ENCODE results near the gene GRM1.

The GRM1 gene

DNA sequence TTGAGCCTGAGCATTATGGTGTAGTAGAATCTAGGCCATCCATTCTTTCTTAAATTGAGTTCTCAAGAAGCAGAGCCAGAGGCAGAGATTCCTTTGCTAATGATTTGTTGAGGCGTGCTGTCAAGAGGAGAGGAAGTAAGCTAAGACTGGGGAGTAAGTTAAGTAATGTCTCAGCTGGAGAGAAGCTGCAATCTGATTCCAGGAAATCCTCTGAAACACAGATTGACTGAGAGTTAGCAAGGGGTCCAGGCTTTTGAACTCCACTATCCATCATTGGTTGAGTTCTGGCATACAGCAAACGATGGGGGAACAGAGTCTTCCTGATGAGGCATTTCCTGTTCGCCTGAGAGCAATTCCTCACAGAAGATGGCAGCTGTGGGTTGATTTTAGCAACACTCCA is 307.3 kb downstream of the GRM1 start:
- DNase-seq = no peak

DNA sequence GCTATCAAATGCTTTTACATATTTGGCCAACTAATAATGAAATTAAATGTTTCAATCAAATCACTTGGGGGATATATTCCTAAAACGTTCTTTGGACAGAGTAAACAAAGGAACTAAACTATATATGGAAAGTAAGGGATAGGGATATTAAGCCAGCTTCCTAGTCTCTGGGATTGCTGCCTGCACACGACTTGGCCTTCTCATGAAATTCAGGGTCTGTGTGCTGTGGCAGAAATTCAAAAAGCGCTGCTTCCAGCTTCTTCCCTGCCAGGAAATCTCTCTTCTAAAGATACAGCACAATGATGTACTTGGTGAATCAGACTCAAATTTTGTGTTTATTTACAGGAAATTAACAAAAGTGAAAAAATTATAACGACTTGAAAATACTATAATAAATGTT is 308.5 kb downstream of the GRM1 start:
- no peak for DNase-seq

- no peak for DNase-seq
Measured at GRCh38 chr6:146339716-146340115, 310.9 kb downstream of the GRM1 start.

DNA sequence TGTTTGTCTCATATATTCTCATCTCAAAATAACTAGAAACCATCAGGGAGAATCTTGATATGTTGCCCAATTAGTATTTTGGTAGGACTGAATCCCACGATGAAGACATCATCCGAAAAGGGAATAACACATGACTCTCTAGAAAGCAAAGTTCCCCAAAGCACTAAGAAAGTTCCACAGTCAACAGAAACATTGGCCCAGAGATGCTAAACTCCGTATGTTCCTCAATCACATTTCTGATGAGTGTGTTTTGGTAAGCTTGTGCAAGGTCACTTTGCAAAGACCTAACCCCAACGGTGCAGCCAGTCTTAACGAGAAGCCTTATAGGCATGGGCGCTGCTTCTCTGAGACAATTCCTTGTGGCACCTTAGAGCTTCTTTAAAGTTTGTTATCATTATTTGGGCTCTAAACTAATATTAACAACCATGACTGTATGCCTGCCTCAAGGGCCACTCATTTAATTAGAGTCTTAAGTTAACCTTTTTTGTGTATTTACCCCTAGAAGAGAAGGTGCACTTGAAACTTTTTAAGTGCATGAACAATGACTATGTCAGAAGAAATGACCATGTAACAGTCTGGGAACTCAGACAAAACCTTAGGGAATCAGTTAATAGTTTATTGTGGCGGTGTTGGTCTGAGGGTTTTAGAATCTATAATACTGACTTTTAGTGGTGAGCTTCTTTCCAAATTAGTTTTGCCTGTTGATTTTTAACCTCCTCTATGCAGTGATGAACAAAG is 312.8 kb downstream of the GRM1 start:
- DNase-seq = no peak

DNA sequence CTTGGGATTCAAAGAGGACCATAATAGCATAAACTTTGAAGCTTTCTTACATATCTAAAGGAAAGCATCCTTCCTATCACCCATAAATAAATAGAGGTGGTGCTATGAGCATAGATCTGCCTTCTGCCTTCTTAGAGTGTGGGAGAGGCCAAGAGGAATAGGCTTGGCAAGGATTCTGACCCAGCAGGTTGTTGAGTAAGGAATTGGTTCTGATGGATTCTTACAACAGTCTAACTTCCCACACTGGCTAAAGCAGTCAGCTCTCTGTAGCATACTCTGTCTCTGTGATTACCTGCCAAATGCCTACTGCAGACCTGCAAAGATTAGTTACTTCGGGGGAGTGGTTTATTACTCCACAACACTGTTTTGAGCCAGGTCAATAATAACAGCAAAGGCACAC is 316.7 kb downstream of the GRM1 start:
- no peak for DNase-seq

DNA sequence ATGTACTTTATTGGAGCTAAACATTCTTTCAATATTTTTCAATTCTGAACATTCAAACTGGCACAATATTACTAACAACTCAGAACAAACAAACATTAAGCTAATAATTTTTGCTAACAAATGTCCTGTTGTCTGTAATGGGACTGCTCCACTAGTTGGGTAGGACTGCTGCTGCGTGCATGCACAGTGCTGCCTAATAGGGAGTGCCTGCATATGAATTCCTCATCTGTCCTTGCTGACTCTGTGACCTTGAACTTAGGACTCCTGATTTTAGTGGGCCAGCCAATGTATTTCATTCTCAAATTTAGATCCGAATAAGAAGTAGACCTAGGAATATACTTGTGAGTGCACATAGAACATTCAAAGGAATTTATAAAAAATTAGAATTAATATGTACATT is 318.2 kb downstream of the GRM1 start:
- DNase-seq = no peak

- no peak for DNase-seq
Measured at GRCh38 chr6:146347690-146348089, 318.8 kb downstream of the GRM1 start.

GRCh38 chr6:146351018-146351417 is 322.2 kb downstream of the GRM1 start:
- DNase-seq = no peak

DNA sequence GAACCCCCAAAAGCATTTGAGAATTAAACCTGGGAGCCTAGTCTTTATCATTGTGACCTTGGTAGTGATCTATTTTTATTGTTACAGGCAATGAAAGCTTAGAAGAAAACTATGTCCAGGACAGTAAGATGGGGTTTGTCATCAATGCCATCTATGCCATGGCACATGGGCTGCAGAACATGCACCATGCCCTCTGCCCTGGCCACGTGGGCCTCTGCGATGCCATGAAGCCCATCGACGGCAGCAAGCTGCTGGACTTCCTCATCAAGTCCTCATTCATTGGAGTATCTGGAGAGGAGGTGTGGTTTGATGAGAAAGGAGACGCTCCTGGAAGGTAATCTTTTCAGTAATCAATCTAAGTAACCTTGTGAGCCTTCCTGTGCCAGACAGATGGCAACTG is 323.3 kb downstream of the GRM1 start:
- DNase-seq = no peak

GRCh38 chr6:146354451-146354850 is 325.6 kb downstream of the GRM1 start:
- no peak for DNase-seq

GRCh38 chr6:146355521-146356100 is 326.7 kb downstream of the GRM1 start:
- DNase-seq = no peak

DNA sequence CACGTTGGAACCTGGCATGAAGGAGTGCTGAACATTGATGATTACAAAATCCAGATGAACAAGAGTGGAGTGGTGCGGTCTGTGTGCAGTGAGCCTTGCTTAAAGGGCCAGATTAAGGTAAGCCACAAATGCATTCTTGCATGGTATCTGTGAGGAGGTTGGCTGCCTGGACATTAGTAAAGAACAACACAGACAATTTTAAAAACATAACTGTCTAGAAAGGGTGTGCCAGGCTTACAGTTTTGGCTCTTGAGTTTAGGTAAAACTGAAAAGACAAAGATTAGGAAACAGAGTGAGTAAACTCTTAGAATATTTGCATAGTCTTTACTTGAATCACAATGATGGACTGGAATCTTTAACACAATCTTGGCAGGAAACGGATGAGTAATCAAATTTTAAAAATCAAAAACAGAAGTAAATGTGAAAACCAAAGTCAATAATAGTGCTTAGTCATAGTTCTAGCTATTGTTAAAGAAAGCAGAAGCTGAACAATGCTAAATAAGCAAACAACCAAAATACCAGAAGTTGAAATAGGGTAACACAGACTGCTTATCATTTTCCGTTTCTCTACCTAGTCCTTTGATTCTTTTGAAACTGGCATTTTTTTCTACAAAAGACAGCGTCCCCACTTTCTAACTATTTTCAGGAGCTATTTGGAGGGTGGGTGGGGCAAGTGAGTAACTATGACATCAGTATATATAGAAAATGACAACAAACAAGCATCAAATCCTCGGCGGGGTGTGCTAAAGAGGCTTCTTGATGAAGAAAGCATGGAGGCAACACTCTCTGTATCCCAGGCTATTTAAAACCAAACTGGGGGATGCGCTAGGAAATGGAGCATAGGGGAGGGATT is 328.9 kb downstream of the GRM1 start:
- no peak for DNase-seq

- DNase-seq = no peak
Measured at GRCh38 chr6:146358431-146359046, 329.7 kb downstream of the GRM1 start.

DNA sequence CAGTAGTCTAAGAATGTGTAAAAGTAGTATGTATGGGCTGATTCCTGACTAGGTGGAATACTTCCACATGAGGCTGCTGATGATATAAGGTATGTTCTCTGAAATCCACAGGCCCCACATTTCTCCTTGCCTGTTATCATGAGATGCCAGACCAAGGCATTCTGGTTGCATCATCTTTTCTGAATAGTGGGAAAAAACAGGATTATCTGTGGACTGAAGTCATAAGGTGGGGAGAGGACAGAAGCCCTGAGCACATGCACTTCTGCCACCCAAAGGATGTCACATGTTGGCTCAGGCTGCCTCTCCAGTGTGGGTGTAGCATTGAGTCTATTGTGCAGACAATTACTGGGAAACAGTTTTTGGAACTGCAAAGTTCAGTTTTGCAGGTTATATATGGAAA is 330.3 kb downstream of the GRM1 start:
- no peak for DNase-seq

GRCh38 chr6:146361128-146361924 is 332.5 kb downstream of the GRM1 start:
- DNase-seq = no peak

- DNase-seq = no peak
Measured at GRCh38 chr6:146363838-146364607, 335.2 kb downstream of the GRM1 start.

- no peak for DNase-seq
Measured at GRCh38 chr6:146364816-146365594, 336.1 kb downstream of the GRM1 start.

DNA sequence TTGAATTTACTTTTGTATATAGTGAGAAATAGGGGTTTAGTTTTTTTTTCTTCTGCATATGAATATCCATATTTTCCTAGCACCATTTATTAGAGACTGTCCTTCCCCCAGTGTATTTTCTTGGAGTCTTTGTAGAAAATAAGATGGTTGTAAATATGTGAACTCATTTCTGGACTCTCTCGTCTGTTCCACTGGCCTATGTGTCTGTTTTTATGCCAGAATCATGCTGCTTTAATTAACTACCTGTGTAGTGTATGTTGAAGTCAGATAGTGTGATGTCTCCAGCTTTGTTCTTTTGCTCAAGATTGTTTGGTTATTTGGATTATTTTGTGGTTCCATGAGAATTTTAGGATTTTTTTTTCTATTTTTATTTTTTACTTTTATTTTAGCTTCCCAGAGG is 338.2 kb downstream of the GRM1 start:
- DNase-seq = no peak

GRCh38 chr6:146369866-146370265 is 341.0 kb downstream of the GRM1 start:
- no peak for DNase-seq

DNA sequence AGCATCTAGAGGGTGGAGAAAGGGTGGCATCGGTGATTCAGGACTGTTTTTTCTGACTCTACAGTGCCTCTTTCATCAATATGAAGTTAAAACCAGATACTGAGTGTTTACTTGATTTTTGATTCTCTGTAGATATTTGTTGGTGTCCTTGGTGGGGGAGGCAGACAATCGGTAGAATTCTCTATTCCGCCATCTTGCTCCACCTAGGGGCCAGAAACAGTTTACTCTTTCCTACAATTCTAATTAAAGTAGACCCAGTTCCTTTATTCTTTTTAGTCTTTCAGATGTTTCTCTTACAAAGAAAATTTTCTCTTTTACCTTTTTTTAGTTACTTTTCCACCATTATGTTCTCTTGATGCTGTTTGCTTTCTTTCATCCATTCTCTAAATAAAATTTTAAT is 352.6 kb downstream of the GRM1 start:
- DNase-seq = no peak

GRCh38 chr6:146388736-146389364 is 360.0 kb downstream of the GRM1 start:
- no peak for DNase-seq
